COLO829 (cell line): ENCODE results near the gene SOCS3.

Source experiments
- DNase-seq: peaks from one replicate; pipeline ENCODE4 v3.0.0; 2012; ENCODE audit warnings: low spot score

Gene SOCS3

GRCh38 chr17:78367193-78367592 is 7.3 kb upstream of the SOCS3 start:
- no peak for DNase-seq

GRCh38 chr17:78366109-78366848 is 6.4 kb upstream of the SOCS3 start:
- no peak for DNase-seq

GRCh38 chr17:78365561-78366108 is 5.8 kb upstream of the SOCS3 start:
- DNase-seq, result no peak

- no peak for DNase-seq
Measured at GRCh38 chr17:78364436-78365281, 4.8 kb upstream of the SOCS3 start.

GRCh38 chr17:78362671-78363070 is 2.8 kb upstream of the SOCS3 start:
- DNase-seq, result no peak

GRCh38 chr17:78362232-78362631 is 2.4 kb upstream of the SOCS3 start:
- DNase-seq, result no peak

- no peak for DNase-seq
Measured at GRCh38 chr17:78361225-78361701, 1.4 kb upstream of the SOCS3 start.

GRCh38 chr17:78360371-78361224 is 721 bp upstream of the SOCS3 start:
- peak; percentile 91 for DNase-seq

- no peak for DNase-seq
Measured at GRCh38 chr17:78359321-78359996, 418 bp downstream of the SOCS3 start.

- no peak for DNase-seq
Measured at GRCh38 chr17:78358538-78359320, 1.1 kb downstream of the SOCS3 start.

GRCh38 chr17:78357672-78358537 is 2.0 kb downstream of the SOCS3 start:
- DNase-seq, result no peak

GRCh38 chr17:78357177-78357586 is 2.7 kb downstream of the SOCS3 start:
- no peak for DNase-seq

GRCh38 chr17:78356101-78356713 is 3.7 kb downstream of the SOCS3 start:
- DNase-seq, result no peak

- DNase-seq, result no peak
Measured at GRCh38 chr17:78355701-78356100, 4.2 kb downstream of the SOCS3 start.

- no peak for DNase-seq
Measured at GRCh38 chr17:78355045-78355641, 4.7 kb downstream of the SOCS3 start.

GRCh38 chr17:78353834-78354233 is 6.0 kb downstream of the SOCS3 start:
- no peak for DNase-seq

GRCh38 chr17:78351449-78352006 is 8.3 kb downstream of the SOCS3 start:
- DNase-seq, result no peak

GRCh38 chr17:78349891-78350642 is 9.8 kb downstream of the SOCS3 start:
- DNase-seq, result no peak
